GM12874 (cell line): Measurements from ENCODE around the gene AMBRA1.
A peak's percentile ranks its signal among the peaks of the same experiment; 100 is the strongest.

Experiments used
- CTCF ChIP-seq: IDR thresholded peaks from 2 replicates; pipeline ENCODE4 v1.5.1; 2011; ENCODE audit warnings: low read depth, mild to moderate bottlenecking, control low read depth, low read length, moderate library complexity; ENCODE audit not compliant: insufficient read depth

Gene AMBRA1

GRCh38 chr11:46628961-46629360 lies 35.1 kb upstream of the AMBRA1 start:
- no peak for TF ChIP-seq CTCF

- no peak for TF ChIP-seq CTCF
These were observed 31.6 kb upstream of the AMBRA1 start for GRCh38 chr11:46625406-46625805.

- TF ChIP-seq CTCF = no peak
These were observed 25.0 kb upstream of the AMBRA1 start for GRCh38 chr11:46618837-46619236.

GRCh38 chr11:46617972-46618314 lies 24.1 kb upstream of the AMBRA1 start:
- no peak for TF ChIP-seq CTCF

GRCh38 chr11:46617134-46617971 lies 23.5 kb upstream of the AMBRA1 start, which contains the start of the genes ATG13 and HARBI1:
Gene ATG13, plus strand, starts transcription at chr11:46617553. Its CDS starts 26,739 bp downstream, at chr11:46644292.
Gene HARBI1, minus strand, starts transcription at chr11:46617227. Its CDS starts 990 bp downstream, at chr11:46616237.
- peak; percentile 87 for TF ChIP-seq CTCF

- TF ChIP-seq CTCF = no peak
These were observed 22.8 kb upstream of the AMBRA1 start for GRCh38 chr11:46616551-46617133.

GRCh38 chr11:46615756-46616155 lies 21.9 kb upstream of the AMBRA1 start:
- no peak for TF ChIP-seq CTCF
